Left ventricle myocardium superior (tissue), 1 donor: ENCODE measurements around the gene PNMA6F. TPM values are rescaled to one million over a fixed set of nuclear protein-coding genes. Genes with fewer than 3 reads are reported as not detected.

ENCODE experiments used
- ATAC-seq: fragments of 200-7000 bp; cut with Tn5 transposase; one replicate; pipeline ENCODE4 v1.9.1; 2020; ENCODE audit warnings: mild to moderate bottlenecking, moderate library complexity
- DNase-seq: peaks from one replicate; pipeline ENCODE4 v3.0.0-alpha.2; 2020
- intact Hi-C: fragments of 100-400 bp; cut with micrococcal nuclease; formaldehyde crosslinking; loops from one replicate; pipeline ENCODE4 v1.11.0; 2022
- long read RNA-seq: library from polyadenylated mRNA; unstranded; transcript quantifications from one replicate; pipeline ENCODE4 v2.0.0, GENCODE V29; 2021
- total RNA-seq: library from RNA; stranded (reverse); fragmentation: NEBNext Ultra II Directional; extraction: Animal tissue kit (Norgen Biotek cat#: 25700); gene quantifications from one replicate; pipeline ENCODE4 v1.2.1, GENCODE V29; 2021
- donor health status: DM: no; HTN: yes; CAD: no; lungs with severe emphysema.

The PNMA6F gene
- total RNA-seq: not detected
- long read RNA-seq: 0 reads

- intact Hi-C loops: no loop called here
- ATAC-seq (no peak), DNase-seq (no peak)
Measured at GRCh38 chrX:153321381-153322124, at the start of gene PNMA6F. TSS of gene PNMA6F (minus strand) at chrX:153321767. CDS start at chrX:153320674, 1,093 bp downstream.

GRCh38 chrX:153371256-153371655, 49.7 kb upstream of the PNMA6F start:
- no peak for DNase-seq
- intact Hi-C loops: no loop called here
- ATAC-seq: no peak

- ATAC-seq (no peak), DNase-seq (no peak)
- intact Hi-C loops: no loop called here
Measured at GRCh38 chrX:153370293-153371055, 48.9 kb upstream of the PNMA6F start.

DNA sequence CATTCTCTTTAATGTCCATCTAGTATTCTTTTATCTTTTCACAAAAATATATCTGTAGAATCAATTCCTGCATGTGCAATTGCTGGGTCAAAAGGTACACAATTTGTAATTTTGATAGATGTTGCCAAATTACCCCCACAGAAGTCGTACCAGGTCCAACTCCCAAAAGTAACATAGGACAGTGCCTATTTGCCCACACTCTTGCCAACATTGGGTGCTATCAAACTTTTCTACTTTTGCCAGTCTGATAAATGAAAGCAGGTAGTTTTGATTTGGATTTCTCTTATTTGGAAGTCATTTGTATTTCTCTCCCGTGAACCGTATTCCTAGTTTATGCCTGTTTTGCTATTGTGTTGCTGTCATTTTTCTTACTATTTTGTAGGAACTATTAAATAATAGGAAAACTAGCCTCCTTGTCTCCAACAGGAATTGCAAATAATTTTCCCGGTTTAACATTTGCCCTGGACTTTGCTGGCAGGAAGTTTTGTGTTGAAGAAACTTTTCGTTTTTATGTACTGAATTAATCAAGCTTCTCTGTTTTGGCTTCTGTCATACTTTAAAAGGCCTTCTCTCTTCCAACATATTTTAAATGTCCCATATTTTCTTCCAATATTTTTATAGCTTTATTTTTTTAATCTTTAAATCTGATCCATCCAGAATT, 45.4 kb upstream of the PNMA6F start:
- DNase-seq (no peak), ATAC-seq (no peak)
- intact Hi-C loops: no loop called here

DNA sequence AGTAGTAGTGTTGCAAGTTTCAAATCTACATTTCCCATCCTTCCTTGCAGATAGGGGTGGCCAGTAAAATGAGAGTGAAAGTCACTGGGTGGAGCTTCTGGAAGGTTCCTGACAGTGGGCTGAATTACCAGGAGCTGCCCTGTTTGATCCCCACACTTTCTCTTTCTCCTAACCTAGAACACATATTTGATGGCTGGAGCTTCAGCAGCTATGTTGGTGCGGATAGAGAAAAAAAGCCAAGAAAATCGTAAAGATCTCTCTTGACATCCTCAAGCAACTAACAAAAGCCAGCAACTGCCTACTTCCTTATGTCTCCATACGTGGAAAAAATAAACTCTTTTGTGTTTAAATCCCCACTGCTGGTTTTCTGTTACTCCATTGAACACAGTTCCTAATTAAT, 44.6 kb upstream of the PNMA6F start:
- intact Hi-C loops: no loop called here
- ATAC-seq (no peak), DNase-seq (no peak)

GRCh38 chrX:153365670-153366069, 44.1 kb upstream of the PNMA6F start:
- DNase-seq: no peak
- ATAC-seq: no peak
- intact Hi-C loops: no loop called here

- no peak for DNase-seq
- intact Hi-C loops: no loop called here
Measured at GRCh38 chrX:153361781-153362397, 40.3 kb upstream of the PNMA6F start.

GRCh38 chrX:153357877-153358276, 36.3 kb upstream of the PNMA6F start:
- no peak for ATAC-seq
- intact Hi-C loops: no loop called here

More at GRCh38 chrX:153361781-153362397, 40.3 kb upstream of the PNMA6F start:
- no peak for ATAC-seq

GRCh38 chrX:153353416-153353815, 31.8 kb upstream of the PNMA6F start:
- intact Hi-C loops: no loop called here

More at GRCh38 chrX:153357877-153358276, 36.3 kb upstream of the PNMA6F start:
- DNase-seq: no peak

GRCh38 chrX:153352858-153353257, 31.3 kb upstream of the PNMA6F start:
- DNase-seq (no peak), ATAC-seq (no peak)
- intact Hi-C loops: no loop called here

More at GRCh38 chrX:153353416-153353815, 31.8 kb upstream of the PNMA6F start:
- ATAC-seq (no peak), DNase-seq (no peak)

GRCh38 chrX:153351981-153352380, 30.4 kb upstream of the PNMA6F start:
- intact Hi-C loops: no loop called here
- DNase-seq (no peak), ATAC-seq (no peak)

DNA sequence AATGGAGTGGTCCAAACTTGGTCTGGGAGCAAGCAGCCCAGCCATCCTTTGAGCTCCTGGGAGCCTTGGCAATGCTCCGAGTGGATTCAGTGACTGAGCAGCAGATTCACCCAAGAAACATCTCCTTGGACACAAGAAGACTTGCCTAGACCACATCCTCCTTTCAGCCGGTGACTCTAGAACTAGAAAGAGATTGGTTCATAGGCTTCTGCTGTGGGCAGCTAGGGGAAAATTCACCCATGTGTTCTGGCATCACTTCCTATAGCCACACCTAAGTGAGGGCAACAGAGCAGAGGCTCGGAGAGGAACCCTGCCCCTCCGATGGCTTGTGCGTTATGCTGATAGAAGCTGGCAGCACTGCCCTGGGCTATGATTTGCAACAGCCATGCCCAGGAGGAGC, 28.4 kb upstream of the PNMA6F start:
- ATAC-seq (no peak), DNase-seq (no peak)
- intact Hi-C loops: no loop called here

GRCh38 chrX:153348421-153348820, 26.9 kb upstream of the PNMA6F start:
- intact Hi-C loops: no loop called here
- no peak for ATAC-seq
- no peak for DNase-seq

GRCh38 chrX:153347530-153347929, 26.0 kb upstream of the PNMA6F start:
- intact Hi-C loops: no loop called here
- ATAC-seq (no peak), DNase-seq (no peak)

DNA sequence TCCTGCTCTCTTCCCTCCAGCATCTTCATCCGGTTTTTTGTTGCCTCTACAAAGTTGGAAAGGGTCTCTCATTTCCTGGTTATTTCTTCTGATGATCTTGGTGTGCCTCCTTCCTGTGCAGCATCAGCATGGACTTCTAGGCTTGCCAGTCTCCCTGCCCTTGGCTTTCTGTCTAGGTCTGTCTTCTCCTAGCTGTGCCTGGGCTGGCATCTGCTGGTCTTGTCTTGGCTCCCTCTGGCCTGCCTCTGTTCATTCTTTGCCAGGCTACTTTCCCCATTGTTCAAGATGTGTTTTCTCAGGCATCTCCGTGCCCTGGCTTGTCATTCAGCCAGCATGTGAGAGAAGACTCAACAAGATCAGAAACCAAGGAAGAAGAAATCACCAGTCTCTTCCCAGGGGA, 22.1 kb upstream of the PNMA6F start:
- DNase-seq: no peak
- intact Hi-C loops: no loop called here
- no peak for ATAC-seq

DNA sequence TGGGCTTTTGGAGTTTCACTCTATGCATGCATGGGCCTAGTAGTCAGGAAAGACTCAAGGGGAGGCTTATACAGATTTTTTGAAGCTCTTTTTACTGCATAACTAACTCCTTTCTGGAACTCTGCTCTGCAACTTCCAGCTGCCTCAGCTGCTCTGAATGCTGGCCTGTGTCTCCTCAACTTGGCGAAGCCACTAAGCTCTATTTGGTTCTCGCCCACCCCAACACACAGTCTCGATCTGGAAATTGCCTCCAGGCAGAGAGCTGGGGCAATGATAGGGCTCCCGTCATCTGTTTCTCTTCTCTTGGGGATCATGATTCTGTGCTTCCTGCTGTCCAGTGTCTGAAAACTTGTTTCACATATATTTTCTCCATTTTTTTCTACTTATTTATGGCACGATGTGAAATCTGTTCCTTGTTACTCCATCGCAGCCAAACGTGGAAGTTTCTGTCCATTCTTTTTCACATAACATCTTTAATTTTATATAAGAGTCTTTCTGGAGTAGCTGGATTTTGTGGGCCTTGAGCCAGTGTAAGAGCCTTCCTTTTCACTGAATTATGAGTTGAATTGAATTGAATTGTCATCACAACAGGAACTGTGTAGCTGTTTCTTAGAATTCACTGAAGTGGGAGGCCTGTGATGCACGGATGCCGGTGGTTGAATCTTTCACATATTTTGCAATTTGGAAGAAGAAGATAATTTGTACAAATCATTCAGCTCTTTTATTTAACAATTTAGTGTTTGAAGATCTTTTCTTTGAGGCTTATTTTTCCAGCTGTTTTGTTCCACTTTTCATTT, 21.4 kb upstream of the PNMA6F start:
- DNase-seq (no peak), ATAC-seq (no peak)
- intact Hi-C loops: no loop called here

DNA sequence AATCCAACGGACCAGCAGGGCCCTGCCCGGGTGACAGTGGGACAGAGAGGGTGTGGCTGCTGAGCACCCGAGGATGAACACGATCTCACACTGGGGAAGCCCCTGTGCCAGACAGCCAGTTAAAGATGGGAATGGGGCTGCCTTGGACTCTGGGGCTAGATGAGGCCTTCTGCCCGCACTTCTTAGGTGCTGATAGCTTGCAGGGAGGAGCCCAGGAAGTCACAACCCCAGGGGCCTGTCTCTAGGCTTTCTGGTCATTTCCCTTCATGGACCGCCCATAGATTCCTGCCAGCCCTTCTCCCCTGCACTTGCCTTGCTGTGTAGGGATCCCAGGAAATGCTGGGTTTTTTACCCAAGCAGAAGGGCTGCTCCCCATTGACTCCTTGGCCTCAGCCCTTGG, 18.5 kb upstream of the PNMA6F start:
- ATAC-seq (no peak), DNase-seq (no peak)
- intact Hi-C loops: no loop called here

- DNase-seq: no peak
- ATAC-seq: no peak
- intact Hi-C loops: no loop called here
Measured at GRCh38 chrX:153339662-153340061, 18.1 kb upstream of the PNMA6F start.

GRCh38 chrX:153338836-153339235, 17.3 kb upstream of the PNMA6F start:
- intact Hi-C loops: no loop called here
- no peak for ATAC-seq
- no peak for DNase-seq
